HCT116 (cell line): ENCODE results near the gene NCOA6. TPM values are rescaled to one million over a fixed set of nuclear protein-coding genes. Genes with fewer than 3 reads are reported as not detected.

Experiments
- ATAC-seq: fragments of 200-7000 bp; cut with Tn5 transposase; 2 replicates; pipeline ENCODE4 v1.9.1; 2020; ENCODE audit warnings: mild to moderate bottlenecking, moderate library complexity
- BruUV-seq: library from RNA; stranded (reverse); fragments of 400-500 nt; replicated peaks from 2 replicates; lab custom pipeline; 2021; lab: Mats Ljungman, UMichigan
- CTCF ChIA-PET: fragments of 300-600 bp; sonication (Branson Sonifier 250); formaldehyde crosslinking; loops from one replicate; lab custom pipeline; 2021; ENCODE audit warnings: antibody characterized with exemption; lab: Charles Lee
- POLR2A ChIA-PET: fragments of 300-600, 350-600 bp; sonication (Branson Sonifier 250); formaldehyde crosslinking; loops from one replicate; lab custom pipeline; 2021; ENCODE audit warnings: antibody characterized with exemption; lab: Charles Lee
- RAD21 ChIA-PET, 2 experiments: fragments of 300-600 bp; sonication (Branson Sonifier 250); formaldehyde crosslinking; loops; one replicate each; lab custom pipeline; 2023; ENCODE audit warnings: low total read pairs in 2 of 2; ENCODE audit not compliant: uncharacterized antibody in 2 of 2, unreplicated experiment in 2 of 2, low non-redundant PET in 1 of 2; lab: Charles Lee
- DNase-seq: peaks from one replicate; pipeline ENCODE4 v3.0.0-alpha.2; 2010; ENCODE audit warnings: low read depth, low spot score
- H2AFZ ChIP-seq: fragments of 200-600 bp; shearing (Covaris generic), sonication (generic); 2 replicates; pipeline ENCODE4 v1.6.1; 2017; ENCODE audit warnings: low read depth, mixed run types, mixed read lengths, antibody characterized with exemption, low read length; ENCODE audit not compliant: poor library complexity, severe bottlenecking
- H3K27ac ChIP-seq: 2 replicates; pipeline ENCODE4 v1.5.1; 2012; ENCODE audit warnings: low read depth, low read length
- H3K27me3 ChIP-seq: fragments of 200-600 bp; sonication (generic); 2 replicates; pipeline ENCODE4 v1.6.1; 2016; ENCODE audit warnings: mixed run types, low read length, mixed read lengths; ENCODE audit not compliant: insufficient read depth
- H3K36me3 ChIP-seq, 2 experiments: fragments of 200-500 bp in 1 of 2; fragments of 200-600 bp in 1 of 2; sonication (Bioruptor generic) in 1 of 2; sonication (generic) in 1 of 2; 2 replicates each; pipeline versions ENCODE4 v1.5.1 to v1.6.1; 2014 to 2016; ENCODE audit warnings: low read length in 2 of 2, inconsistent platforms in 1 of 2, mixed read lengths in 1 of 2, mixed run types in 1 of 2; ENCODE audit not compliant: insufficient read depth in 2 of 2, control insufficient read depth in 1 of 2
- H3K4me1 ChIP-seq, 2 experiments: fragments of 200-600 bp in 1 of 2; sonication (generic) in 1 of 2; 2 replicates each; pipeline versions ENCODE4 v1.5.1 to v1.6.1; 2012 to 2017; ENCODE audit warnings: low read length in 2 of 2, inconsistent platforms in 1 of 2, mild to moderate bottlenecking in 1 of 2, mixed read lengths in 1 of 2, mixed run types in 1 of 2, moderate library complexity in 1 of 2; ENCODE audit not compliant: insufficient read depth in 2 of 2, control insufficient read depth in 1 of 2
- H3K4me2 ChIP-seq: fragments of 200-600 bp; sonication (generic); 2 replicates; pipeline ENCODE4 v1.6.1; 2017; ENCODE audit warnings: mixed run types, low read length, mixed read lengths
- H3K4me3 ChIP-seq, 2 experiments: fragments of 200-600 bp in 1 of 2; sonication (generic) in 1 of 2; replicated peaks in 1 of 2; 2 replicates each; pipeline ENCODE4 v1.5.1; 2011 to 2016; ENCODE audit warnings: low read length in 2 of 2, control low read depth in 1 of 2, low read depth in 1 of 2, mild to moderate bottlenecking in 1 of 2, mixed read lengths in 1 of 2, mixed run types in 1 of 2
- H3K79me2 ChIP-seq: fragments of 200-600 bp; sonication (generic); 2 replicates; pipeline ENCODE4 v1.6.1; 2017; ENCODE audit warnings: mild to moderate bottlenecking, mixed run types, low read length, moderate library complexity, mixed read lengths; ENCODE audit not compliant: insufficient read depth
- H3K9ac ChIP-seq: fragments of 200-600 bp; sonication (generic); 2 replicates; pipeline ENCODE4 v1.6.1; 2016; ENCODE audit warnings: low read length, mixed read lengths
- H3K9me2 ChIP-seq: fragments of 200-600 bp; sonication (generic), shearing (Covaris generic); 2 replicates; pipeline ENCODE4 v1.6.1; 2017; ENCODE audit warnings: mixed run types, mild to moderate bottlenecking, moderate library complexity; ENCODE audit not compliant: insufficient read depth
- H3K9me3 ChIP-seq, 2 experiments: fragments of 200-500 bp in 1 of 2; fragments of 200-600 bp in 1 of 2; sonication (Bioruptor generic) in 1 of 2; sonication (generic) in 1 of 2; 2 replicates each; pipeline ENCODE4 v1.6.1; 2014 to 2017; ENCODE audit warnings: low read length in 2 of 2, mixed read lengths in 2 of 2, inconsistent platforms in 1 of 2, low read depth in 1 of 2, mild to moderate bottlenecking in 1 of 2, mixed run types in 1 of 2, moderate library complexity in 1 of 2; ENCODE audit not compliant: control insufficient read depth in 1 of 2, insufficient read depth in 1 of 2
- H4K20me1 ChIP-seq: fragments of 200-600 bp; sonication (generic), shearing (Covaris generic); 2 replicates; pipeline ENCODE4 v1.6.1; 2017; ENCODE audit warnings: mixed run types, mild to moderate bottlenecking, moderate library complexity; ENCODE audit not compliant: insufficient read depth
- CEBPB ChIP-seq: IDR thresholded peaks from 2 replicates; pipeline ENCODE4 v1.6.1; 2012; ENCODE audit warnings: low read depth
- FOSL1 ChIP-seq: IDR thresholded peaks from 2 replicates; pipeline ENCODE4 v1.6.1; 2012; ENCODE audit warnings: low read depth
- POLR2A ChIP-seq: IDR thresholded peaks from 2 replicates; pipeline ENCODE4 v1.7.0; 2011; ENCODE audit warnings: borderline replicate concordance; ENCODE audit not compliant: insufficient read depth, insufficient read length; ENCODE audit errors: extremely low read depth
- SIN3A ChIP-seq: IDR thresholded peaks from 2 replicates; pipeline ENCODE4 v1.6.1; 2012; ENCODE audit warnings: low read depth
- TCF7L2 ChIP-seq: IDR thresholded peaks from 2 replicates; pipeline ENCODE4 v1.7.0; 2011; ENCODE audit warnings: borderline replicate concordance, inconsistent platforms; ENCODE audit not compliant: insufficient read depth, insufficient read length; ENCODE audit errors: extremely low read depth
- ZFX ChIP-seq: fragments of 450-650 bp; IDR thresholded peaks from 2 replicates; pipeline ENCODE4 v1.6.1; 2017
- intact Hi-C: fragments of 100-400 bp; cut with micrococcal nuclease; formaldehyde crosslinking; loops from 2 replicates; pipeline ENCODE4 v1.10.0; 2022
- total RNA-seq: library from RNA; stranded (reverse); gene quantifications from one replicate; pipeline ENCODE4 v1.2.1, GENCODE V29; 2021; ENCODE audit not compliant: unreplicated experiment
- TF ChIP-seq, protein P1 (sequence below), 3 experiments: fragments of 200-600 bp in 1 of 3; sonication (generic) in 1 of 3; IDR thresholded peaks in 2 of 3; conservative IDR thresholded peaks in 1 of 3; 2 replicates each; pipeline ENCODE4 v1.5.1; 2012 to 2017; ENCODE audit warnings: low read depth in 2 of 3, low read length in 2 of 3, antibody characterized with exemption in 1 of 3, borderline replicate concordance in 1 of 3, control low read depth in 1 of 3, mild to moderate bottlenecking in 1 of 3, mixed read lengths in 1 of 3, mixed run types in 1 of 3, moderate library complexity in 1 of 3; ENCODE audit not compliant: insufficient read depth in 1 of 3
- TF ChIP-seq, protein P2 (sequence below): IDR thresholded peaks from 2 replicates; pipeline ENCODE4 v1.6.1; 2012; ENCODE audit warnings: low read depth

NCOA6 gene
- total RNA-seq, 1 experiment from 2014 or later, result 24.8 TPM

DNA sequence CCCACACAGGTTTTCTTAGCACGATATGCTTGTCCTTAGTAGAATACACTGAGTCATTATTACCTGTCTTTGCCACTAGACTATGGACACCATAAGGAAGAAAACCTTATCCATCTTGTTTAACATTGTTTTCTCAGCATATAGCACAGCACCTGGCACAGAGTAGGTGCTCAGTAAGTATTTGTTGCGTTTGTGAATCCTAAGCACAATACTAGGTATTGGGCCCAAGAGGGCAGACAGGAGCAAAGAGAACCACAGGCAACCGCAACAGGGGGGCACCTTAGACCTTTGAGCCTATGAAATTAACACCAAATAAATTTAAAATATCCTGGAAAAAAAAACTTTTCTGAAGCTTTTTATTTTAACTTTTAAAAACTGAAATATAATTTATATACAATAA is 3.7 kb upstream of the NCOA6 start:
- Histone ChIP-seq H3K4me1 (peaks cover 6 to 10% of the 10 kb centered on the region in 2 experiments), H3K36me3 (no peaks in the 10 kb centered on the region), H3K4me3 (no peak overlapping the region), H2AFZ (no peak overlapping the region), H3K27me3 (peaks cover 14% of the 10 kb centered on the region; the same call in 1 of the 2 replicates), H3K9me3 (no peaks in the 10 kb centered on the region), H4K20me1 (peaks cover under 1% of the 10 kb centered on the region; the same call in 1 of the 2 replicates), H3K9me2 (no peaks in the 10 kb centered on the region), H3K79me2 (peaks cover 8% of the 10 kb centered on the region), H3K27ac (no peak overlapping the region), H3K9ac (no peak overlapping the region), H3K4me2 (no peak overlapping the region)
- no TSS peak for BruUV-seq
- RAD21 ChIA-PET, result no interaction called here
- intact Hi-C loops, result no loop called here
- DNase-seq (no peak), ATAC-seq (no peak)
- CTCF ChIA-PET, result no interaction called here
- POLR2A ChIA-PET, result no interaction called here
- no peak for TF ChIP-seq ZFX
- TF ChIP-seq, protein P1, sequence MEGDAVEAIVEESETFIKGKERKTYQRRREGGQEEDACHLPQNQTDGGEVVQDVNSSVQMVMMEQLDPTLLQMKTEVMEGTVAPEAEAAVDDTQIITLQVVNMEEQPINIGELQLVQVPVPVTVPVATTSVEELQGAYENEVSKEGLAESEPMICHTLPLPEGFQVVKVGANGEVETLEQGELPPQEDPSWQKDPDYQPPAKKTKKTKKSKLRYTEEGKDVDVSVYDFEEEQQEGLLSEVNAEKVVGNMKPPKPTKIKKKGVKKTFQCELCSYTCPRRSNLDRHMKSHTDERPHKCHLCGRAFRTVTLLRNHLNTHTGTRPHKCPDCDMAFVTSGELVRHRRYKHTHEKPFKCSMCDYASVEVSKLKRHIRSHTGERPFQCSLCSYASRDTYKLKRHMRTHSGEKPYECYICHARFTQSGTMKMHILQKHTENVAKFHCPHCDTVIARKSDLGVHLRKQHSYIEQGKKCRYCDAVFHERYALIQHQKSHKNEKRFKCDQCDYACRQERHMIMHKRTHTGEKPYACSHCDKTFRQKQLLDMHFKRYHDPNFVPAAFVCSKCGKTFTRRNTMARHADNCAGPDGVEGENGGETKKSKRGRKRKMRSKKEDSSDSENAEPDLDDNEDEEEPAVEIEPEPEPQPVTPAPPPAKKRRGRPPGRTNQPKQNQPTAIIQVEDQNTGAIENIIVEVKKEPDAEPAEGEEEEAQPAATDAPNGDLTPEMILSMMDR (IDR thresholded peaks at IDR 0.05 in 2 of 3, conservative IDR thresholded peaks at IDR 0.05 in 1 of 3; ENCODE audit: borderline replicate concordance in 1 of 3, insufficient read depth in 1 of 3, low read depth in 2 of 3, low read length in 2 of 3), result peak in 2 of 3 experiments; percentile 14 to 24; a peak in 2 of 6 replicates

DNA sequence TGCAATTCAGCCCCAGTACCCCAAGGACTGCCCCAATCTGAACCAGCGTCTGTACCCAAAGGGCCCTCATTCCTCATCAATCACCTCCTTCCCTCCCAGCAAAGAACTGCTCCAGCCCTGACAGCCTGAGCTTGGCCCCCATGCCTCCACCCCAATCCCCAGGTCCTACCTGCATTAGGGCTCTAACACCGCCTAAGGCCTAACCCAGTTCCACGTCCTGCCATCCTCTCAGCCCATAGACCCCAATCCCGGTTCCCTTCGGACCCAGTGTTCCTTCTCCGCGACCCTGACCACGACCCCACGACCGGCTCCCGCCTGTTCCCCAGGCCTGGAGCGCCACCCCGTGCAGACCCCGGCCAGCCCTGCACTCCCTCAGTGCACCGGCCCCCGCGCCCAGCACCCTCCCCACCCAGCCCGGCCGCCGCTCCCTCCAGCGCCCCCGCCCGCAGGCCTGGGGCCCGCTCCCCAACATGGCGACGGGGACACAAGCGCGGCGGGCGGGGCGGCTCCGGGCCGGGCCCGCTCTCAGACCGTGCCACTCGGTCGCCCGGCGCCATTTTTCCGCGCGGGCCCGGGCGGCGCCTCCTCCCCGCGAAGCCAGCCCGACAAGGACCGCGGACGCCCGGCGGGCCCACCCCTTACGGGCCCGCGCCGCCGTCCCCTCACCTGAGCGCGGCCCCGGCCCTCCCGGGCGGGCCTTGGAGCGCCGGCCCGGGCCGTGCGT is 483 bp downstream of the NCOA6 start:
- Histone ChIP-seq H3K9me3 (no peaks in the 10 kb centered on the region), H3K9me2 (no peaks in the 10 kb centered on the region), H2AFZ (no peak overlapping the region), H3K9ac (peak overlapping the region; percentile 93), H3K79me2 (peaks cover 51% of the 10 kb centered on the region), H3K27me3 (no peaks in the 10 kb centered on the region), H3K27ac (peak overlapping the region; percentile 84), H3K4me3 (peak overlapping the region; percentile 79 to 98), H4K20me1 (peaks cover 4% of the 10 kb centered on the region; the same call in 1 of the 2 replicates), H3K36me3 (no peaks in the 10 kb centered on the region), H3K4me1 (peaks cover 15% of the 10 kb centered on the region in 2 experiments), H3K4me2 (peak overlapping the region; percentile 82)
- ChIA-PET RAD21 (no interaction called here), POLR2A (interaction anchor here (0.5 to 1.0 kb wide), 4 partner anchors 65 to 259 kb away, joined by 3 to 4 read pairs (median 3); partner anchors contain the start of genes GSS and MYH7B), CTCF (interaction anchor here (1.1 kb wide), 2 partner anchors 8 to 10 kb away, joined by 3 to 4 read pairs; no protein-coding TSS in a partner anchor)
- intact Hi-C loops, result no loop called here
- ATAC-seq (peak; percentile 78), DNase-seq (peak; percentile 2)
- BruUV-seq, result TSS peak; percentile 72
- TF ChIP-seq, protein P2, sequence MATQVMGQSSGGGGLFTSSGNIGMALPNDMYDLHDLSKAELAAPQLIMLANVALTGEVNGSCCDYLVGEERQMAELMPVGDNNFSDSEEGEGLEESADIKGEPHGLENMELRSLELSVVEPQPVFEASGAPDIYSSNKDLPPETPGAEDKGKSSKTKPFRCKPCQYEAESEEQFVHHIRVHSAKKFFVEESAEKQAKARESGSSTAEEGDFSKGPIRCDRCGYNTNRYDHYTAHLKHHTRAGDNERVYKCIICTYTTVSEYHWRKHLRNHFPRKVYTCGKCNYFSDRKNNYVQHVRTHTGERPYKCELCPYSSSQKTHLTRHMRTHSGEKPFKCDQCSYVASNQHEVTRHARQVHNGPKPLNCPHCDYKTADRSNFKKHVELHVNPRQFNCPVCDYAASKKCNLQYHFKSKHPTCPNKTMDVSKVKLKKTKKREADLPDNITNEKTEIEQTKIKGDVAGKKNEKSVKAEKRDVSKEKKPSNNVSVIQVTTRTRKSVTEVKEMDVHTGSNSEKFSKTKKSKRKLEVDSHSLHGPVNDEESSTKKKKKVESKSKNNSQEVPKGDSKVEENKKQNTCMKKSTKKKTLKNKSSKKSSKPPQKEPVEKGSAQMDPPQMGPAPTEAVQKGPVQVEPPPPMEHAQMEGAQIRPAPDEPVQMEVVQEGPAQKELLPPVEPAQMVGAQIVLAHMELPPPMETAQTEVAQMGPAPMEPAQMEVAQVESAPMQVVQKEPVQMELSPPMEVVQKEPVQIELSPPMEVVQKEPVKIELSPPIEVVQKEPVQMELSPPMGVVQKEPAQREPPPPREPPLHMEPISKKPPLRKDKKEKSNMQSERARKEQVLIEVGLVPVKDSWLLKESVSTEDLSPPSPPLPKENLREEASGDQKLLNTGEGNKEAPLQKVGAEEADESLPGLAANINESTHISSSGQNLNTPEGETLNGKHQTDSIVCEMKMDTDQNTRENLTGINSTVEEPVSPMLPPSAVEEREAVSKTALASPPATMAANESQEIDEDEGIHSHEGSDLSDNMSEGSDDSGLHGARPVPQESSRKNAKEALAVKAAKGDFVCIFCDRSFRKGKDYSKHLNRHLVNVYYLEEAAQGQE, result no peak
- TF ChIP-seq ZFX, result peak; percentile 97
- no peak for TF ChIP-seq TCF7L2
- TF ChIP-seq POLR2A, result no peak
- TF ChIP-seq SIN3A, result no peak
- no peak for TF ChIP-seq FOSL1
- TF ChIP-seq, protein P1 (IDR thresholded peaks at IDR 0.05 in 2 of 3, conservative IDR thresholded peaks at IDR 0.05 in 1 of 3; ENCODE audit: borderline replicate concordance in 1 of 3, insufficient read depth in 1 of 3, low read depth in 2 of 3, low read length in 2 of 3), result no peak
- no peak for TF ChIP-seq CEBPB
